Measurements from ENCODE around the gene ATP2A3.

ATP2A3 gene

GRCh38 chr17:3954976-3955672 is 9.1 kb downstream of the ATP2A3 start:
- TF ChIP-seq SIN3A (IDR thresholded peaks at IDR 0.05; ENCODE audit: borderline replicate concordance, insufficient read depth, low read length) (no peak), REST (IDR thresholded peaks at IDR 0.05; ENCODE audit: insufficient read depth in 1 of 2, low read depth in 2 of 2, low read length in 2 of 2) (no peak)

GRCh38 chr17:3954086-3954485 is 10.2 kb downstream of the ATP2A3 start:
- TF ChIP-seq POLR2AphosphoS5 (IDR thresholded peaks at IDR 0.05; ENCODE audit: low read depth, low read length): no peak

- TF ChIP-seq FOXP2 (optimal IDR thresholded peaks at IDR 0.05; ENCODE audit: borderline replicate concordance, extremely low read depth, extremely low read length, insufficient read depth) (no peak), POLR2AphosphoS5 (IDR thresholded peaks at IDR 0.05; ENCODE audit: low read depth, low read length) (no peak), SIN3A (IDR thresholded peaks at IDR 0.05; ENCODE audit: borderline replicate concordance, insufficient read depth, low read length) (no peak), TAF1 (IDR thresholded peaks at IDR 0.05; ENCODE audit: borderline replicate concordance, insufficient read depth, low read length) (no peak), REST (IDR thresholded peaks at IDR 0.05; ENCODE audit: insufficient read depth in 1 of 2, low read depth in 2 of 2, low read length in 2 of 2) (no peak)
These were observed 10.7 kb downstream of the ATP2A3 start for GRCh38 chr17:3953542-3953941.

GRCh38 chr17:3952186-3952585 is 12.1 kb downstream of the ATP2A3 start:
- TF ChIP-seq REST (IDR thresholded peaks at IDR 0.05; ENCODE audit: insufficient read depth in 1 of 2, low read depth in 2 of 2, low read length in 2 of 2): no peak
- TF ChIP-seq SIN3A (IDR thresholded peaks at IDR 0.05; ENCODE audit: borderline replicate concordance, insufficient read depth, low read length): no peak
- no peak for TF ChIP-seq FOXP2 (optimal IDR thresholded peaks at IDR 0.05; ENCODE audit: borderline replicate concordance, extremely low read depth, extremely low read length, insufficient read depth)
- no peak for TF ChIP-seq TAF1 (IDR thresholded peaks at IDR 0.05; ENCODE audit: borderline replicate concordance, insufficient read depth, low read length)
- no peak for TF ChIP-seq POLR2AphosphoS5 (IDR thresholded peaks at IDR 0.05; ENCODE audit: low read depth, low read length)

GRCh38 chr17:3951420-3951819 is 12.8 kb downstream of the ATP2A3 start:
- TF ChIP-seq TAF1 (IDR thresholded peaks at IDR 0.05; ENCODE audit: borderline replicate concordance, insufficient read depth, low read length): no peak
- TF ChIP-seq REST (IDR thresholded peaks at IDR 0.05; ENCODE audit: insufficient read depth in 1 of 2, low read depth in 2 of 2, low read length in 2 of 2): no peak
- no peak for TF ChIP-seq POLR2AphosphoS5 (IDR thresholded peaks at IDR 0.05; ENCODE audit: low read depth, low read length)
- no peak for TF ChIP-seq FOXP2 (optimal IDR thresholded peaks at IDR 0.05; ENCODE audit: borderline replicate concordance, extremely low read depth, extremely low read length, insufficient read depth)
- no peak for TF ChIP-seq SIN3A (IDR thresholded peaks at IDR 0.05; ENCODE audit: borderline replicate concordance, insufficient read depth, low read length)

Data from PFSK-1 (cell line).